HCT116 (cell line): ENCODE results near the gene HORMAD2.

Experiments
- CTCF ChIP-seq, 3 experiments: fragments of 200-600 bp in 1 of 3; sonication (generic) in 1 of 3; IDR thresholded peaks in 2 of 3; conservative IDR thresholded peaks in 1 of 3; 2 replicates each; pipeline ENCODE4 v1.5.1; 2012 to 2017; ENCODE audit warnings: low read depth in 2 of 3, low read length in 2 of 3, antibody characterized with exemption in 1 of 3, borderline replicate concordance in 1 of 3, control low read depth in 1 of 3, mild to moderate bottlenecking in 1 of 3, mixed read lengths in 1 of 3, mixed run types in 1 of 3, moderate library complexity in 1 of 3; ENCODE audit not compliant: insufficient read depth in 1 of 3
- FOSL1 ChIP-seq: IDR thresholded peaks from 2 replicates; pipeline ENCODE4 v1.6.1; 2012; ENCODE audit warnings: low read depth
- POLR2AphosphoS5 ChIP-seq: IDR thresholded peaks from 2 replicates; pipeline ENCODE4 v1.6.1; 2011; ENCODE audit warnings: mild to moderate bottlenecking, low read depth, low read length, moderate library complexity
- ZNF274 ChIP-seq: fragments of 200-500 bp; sonication (Bioruptor generic); IDR thresholded peaks from 2 replicates; pipeline ENCODE4 v1.6.1; 2014; ENCODE audit warnings: mild to moderate bottlenecking, low read depth, low read length, inconsistent platforms

GRCh38 chr22:30054764-30055069 lies 25.5 kb upstream of the HORMAD2 start:
- TF ChIP-seq ZNF274 (no peak), CTCF (IDR thresholded peaks at IDR 0.05 in 2 of 3, conservative IDR thresholded peaks at IDR 0.05 in 1 of 3; ENCODE audit: borderline replicate concordance in 1 of 3, insufficient read depth in 1 of 3, low read depth in 2 of 3, low read length in 2 of 3) (no peak), POLR2AphosphoS5 (no peak), FOSL1 (no peak)
